GM12873 (cell line): ENCODE data around the gene LRP1B.
A peak's percentile ranks its signal among the peaks of the same experiment; 100 is the strongest.

Source experiments
- TF ChIP-seq, protein P1 (sequence below): IDR thresholded peaks from 2 replicates; pipeline ENCODE4 v1.5.1; 2012; ENCODE audit warnings: low read depth, mild to moderate bottlenecking, moderate library complexity, low read length, control low read depth; ENCODE audit not compliant: insufficient read depth; ENCODE audit errors: missing control alignments

LRP1B gene

GRCh38 chr2:141942006-141942789 lies 188.6 kb downstream of the LRP1B start:
- TF ChIP-seq, protein P1, sequence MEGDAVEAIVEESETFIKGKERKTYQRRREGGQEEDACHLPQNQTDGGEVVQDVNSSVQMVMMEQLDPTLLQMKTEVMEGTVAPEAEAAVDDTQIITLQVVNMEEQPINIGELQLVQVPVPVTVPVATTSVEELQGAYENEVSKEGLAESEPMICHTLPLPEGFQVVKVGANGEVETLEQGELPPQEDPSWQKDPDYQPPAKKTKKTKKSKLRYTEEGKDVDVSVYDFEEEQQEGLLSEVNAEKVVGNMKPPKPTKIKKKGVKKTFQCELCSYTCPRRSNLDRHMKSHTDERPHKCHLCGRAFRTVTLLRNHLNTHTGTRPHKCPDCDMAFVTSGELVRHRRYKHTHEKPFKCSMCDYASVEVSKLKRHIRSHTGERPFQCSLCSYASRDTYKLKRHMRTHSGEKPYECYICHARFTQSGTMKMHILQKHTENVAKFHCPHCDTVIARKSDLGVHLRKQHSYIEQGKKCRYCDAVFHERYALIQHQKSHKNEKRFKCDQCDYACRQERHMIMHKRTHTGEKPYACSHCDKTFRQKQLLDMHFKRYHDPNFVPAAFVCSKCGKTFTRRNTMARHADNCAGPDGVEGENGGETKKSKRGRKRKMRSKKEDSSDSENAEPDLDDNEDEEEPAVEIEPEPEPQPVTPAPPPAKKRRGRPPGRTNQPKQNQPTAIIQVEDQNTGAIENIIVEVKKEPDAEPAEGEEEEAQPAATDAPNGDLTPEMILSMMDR, result peak; percentile 19

DNA sequence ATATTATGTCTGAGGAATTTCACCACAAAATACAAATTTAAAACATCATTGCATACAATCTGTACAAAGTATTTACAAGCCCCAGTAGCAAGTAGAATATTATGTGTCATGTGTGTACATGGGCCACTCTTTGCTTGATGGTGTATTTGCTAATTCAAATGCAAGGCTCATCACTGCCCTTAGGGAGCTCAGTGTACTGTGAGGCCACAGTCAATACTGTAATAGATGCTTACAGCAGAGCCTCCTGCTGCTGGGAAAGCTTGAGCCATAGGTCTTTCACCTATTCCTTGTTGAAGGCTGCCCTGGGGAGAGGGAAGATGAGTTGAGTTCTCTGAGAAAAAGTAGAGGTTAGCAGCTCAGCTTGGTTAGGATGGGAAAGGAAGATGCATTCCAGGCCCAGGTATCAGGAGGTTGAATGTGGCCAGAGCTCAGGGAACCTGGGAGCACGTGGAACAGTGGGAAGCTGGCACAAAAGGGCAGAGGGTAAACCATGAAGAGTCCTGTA lies 189.6 kb downstream of the LRP1B start:
- TF ChIP-seq, protein P1, result no peak

GRCh38 chr2:141940709-141941108 lies 190.1 kb downstream of the LRP1B start:
- TF ChIP-seq, protein P1, result no peak

DNA sequence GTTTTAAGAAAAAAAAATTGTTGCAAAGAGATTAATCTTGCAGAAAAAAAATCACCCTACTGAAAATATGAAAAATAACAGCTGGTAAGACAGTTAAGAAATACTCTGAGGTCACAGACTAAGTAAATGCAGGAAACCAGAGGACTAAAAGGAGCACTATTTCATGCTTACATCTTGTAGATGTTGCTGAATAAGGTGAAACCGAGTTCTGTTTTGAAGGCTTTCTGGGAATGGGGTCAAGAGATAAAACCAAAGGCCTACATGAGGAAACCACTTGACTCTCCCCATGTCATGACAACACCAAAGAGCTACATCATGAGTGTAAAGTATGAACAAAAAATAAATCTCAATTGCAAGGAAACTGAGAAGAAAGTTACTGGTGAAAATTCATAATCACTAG lies 197.6 kb downstream of the LRP1B start:
- TF ChIP-seq, protein P1, result no peak

DNA sequence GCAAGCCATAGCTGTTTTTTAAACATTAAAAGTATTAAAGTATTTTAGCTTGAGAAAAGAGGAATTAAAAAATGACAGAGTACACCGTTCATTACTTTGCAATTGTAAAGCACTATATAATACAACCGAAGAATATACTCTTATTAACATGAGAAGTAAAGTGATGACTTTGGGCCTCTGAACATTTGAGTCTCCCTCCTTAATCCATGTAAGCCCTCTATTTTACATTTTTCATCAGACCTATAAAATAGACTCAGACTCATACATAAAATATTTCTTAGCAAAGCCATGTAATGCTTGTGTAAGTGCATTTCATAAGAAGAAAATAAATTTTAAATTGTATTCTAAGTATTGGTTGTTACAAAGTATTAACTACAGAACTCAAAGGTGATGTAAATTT lies 198.6 kb downstream of the LRP1B start:
- TF ChIP-seq, protein P1, result no peak

GRCh38 chr2:141931797-141932196 lies 199.0 kb downstream of the LRP1B start:
- TF ChIP-seq, protein P1, result no peak

DNA sequence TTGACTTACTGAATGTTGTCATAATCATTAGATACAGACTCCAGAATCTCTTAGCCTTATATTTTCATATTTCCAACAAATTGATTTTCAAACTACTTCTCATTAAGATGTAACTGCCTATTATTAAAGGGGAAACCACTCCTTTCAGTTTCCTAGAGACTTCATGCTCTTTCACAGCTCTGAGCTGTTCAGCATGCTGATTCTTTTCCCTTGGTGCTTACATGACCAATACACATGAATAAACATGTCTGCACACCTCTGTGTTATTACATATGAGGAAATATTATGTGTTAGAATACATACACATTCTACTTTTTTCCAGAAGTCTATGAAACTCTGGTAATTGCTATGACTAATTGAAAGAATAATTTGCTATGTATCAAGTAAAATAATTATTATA lies 200.0 kb downstream of the LRP1B start:
- TF ChIP-seq, protein P1, result no peak
